IMR-90 (cell line): ENCODE data around the gene TMEM145. TPM values are rescaled to one million over a fixed set of nuclear protein-coding genes. Genes with fewer than 3 reads are reported as not detected.
A peak's percentile ranks its signal among the peaks of the same experiment; 100 is the strongest.

ENCODE experiments used
- ATAC-seq: fragments of 200-7000 bp; cut with Tn5 transposase; 2 replicates; pipeline ENCODE4 v1.9.1; 2020; ENCODE audit warnings: low read depth, mild to moderate bottlenecking, moderate library complexity
- BruUV-seq: library from RNA; stranded (reverse); fragments of 400-500 nt; replicated peaks from 2 replicates; lab custom pipeline; 2021; lab: Mats Ljungman, UMichigan
- CTCF ChIA-PET: fragments of 300-600 bp; formaldehyde crosslinking; extraction: SDS; loops from one replicate; lab custom pipeline; 2021; ENCODE audit warnings: antibody characterized with exemption; lab: Yijun Ruan, JAX
- POLR2A ChIA-PET: fragments of 300-600 bp; sonication (Branson Sonifier 250); formaldehyde crosslinking; loops from one replicate; lab custom pipeline; 2022; ENCODE audit warnings: antibody characterized with exemption; ENCODE audit not compliant: unreplicated experiment; lab: Charles Lee
- DNase-seq: peaks from one replicate; pipeline ENCODE4 v3.0.0; 2013
- H2AFZ ChIP-seq: replicated peaks from 2 replicates; pipeline ENCODE3; 2013; ENCODE audit warnings: low read length, mild to moderate bottlenecking; ENCODE audit not compliant: poor library complexity
- H2AK5ac ChIP-seq: 2 replicates; pipeline ENCODE4 v1.6.1; 2013; ENCODE audit warnings: low read depth, low read length, inconsistent platforms
- H2AK9ac ChIP-seq: replicated peaks from 2 replicates; pipeline ENCODE3; 2013; ENCODE audit warnings: mild to moderate bottlenecking, low read depth, low read length, moderate library complexity; ENCODE audit not compliant: poor library complexity
- H2BK120ac ChIP-seq: 2 replicates; pipeline ENCODE4 v1.6.1; 2013; ENCODE audit warnings: low read depth, low read length, inconsistent platforms
- H2BK15ac ChIP-seq: 3 replicates; pipeline ENCODE4 v1.6.1; 2013; ENCODE audit warnings: low read depth, low read length, inconsistent platforms
- H2BK20ac ChIP-seq: 2 replicates; pipeline ENCODE4 v1.6.1; 2013; ENCODE audit warnings: low read depth, mild to moderate bottlenecking, inconsistent platforms, low read length, moderate library complexity
- H2BK5ac ChIP-seq: 2 replicates; pipeline ENCODE4 v1.6.1; 2013; ENCODE audit warnings: mild to moderate bottlenecking, low read depth, low read length, inconsistent platforms; ENCODE audit not compliant: poor library complexity, severe bottlenecking
- H3K14ac ChIP-seq: replicated peaks from 2 replicates; pipeline ENCODE4 v1.6.1; 2013; ENCODE audit warnings: low read depth, low read length, inconsistent platforms
- H3K18ac ChIP-seq: 2 replicates; pipeline ENCODE4 v1.6.1; 2013; ENCODE audit warnings: low read depth, low read length, control low read depth
- H3K23ac ChIP-seq: 2 replicates; pipeline ENCODE4 v1.6.1; 2013; ENCODE audit warnings: low read depth, low read length, inconsistent platforms
- H3K27ac ChIP-seq: 2 replicates; pipeline ENCODE4 v1.5.1; 2013; ENCODE audit warnings: mild to moderate bottlenecking, control low read depth, low read length; ENCODE audit not compliant: insufficient read depth
- H3K27me3 ChIP-seq: 2 replicates; pipeline ENCODE4 v1.6.1; 2013; ENCODE audit warnings: low read length; ENCODE audit not compliant: control insufficient read depth, insufficient read depth
- H3K36me3 ChIP-seq: 2 replicates; pipeline ENCODE4 v1.6.1; 2013; ENCODE audit warnings: low read length, mixed read lengths; ENCODE audit not compliant: control insufficient read depth, insufficient read depth
- H3K4ac ChIP-seq: 2 replicates; pipeline ENCODE4 v1.6.1; 2013; ENCODE audit warnings: low read depth, low read length, inconsistent platforms
- H3K4me1 ChIP-seq: 2 replicates; pipeline ENCODE4 v1.6.1; 2013; ENCODE audit warnings: low read length, mixed read lengths; ENCODE audit not compliant: control insufficient read depth, insufficient read depth
- H3K4me2 ChIP-seq: 2 replicates; pipeline ENCODE4 v1.6.1; 2013; ENCODE audit warnings: low read depth, mild to moderate bottlenecking, control low read depth, low read length, moderate library complexity
- H3K4me3 ChIP-seq: 2 replicates; pipeline ENCODE4 v1.5.1; 2013; ENCODE audit warnings: low read depth, mild to moderate bottlenecking, control low read depth, low read length, moderate library complexity; ENCODE audit not compliant: insufficient read depth
- H3K56ac ChIP-seq: 2 replicates; pipeline ENCODE4 v1.6.1; 2013; ENCODE audit warnings: low read length, inconsistent platforms; ENCODE audit not compliant: insufficient read depth; ENCODE audit errors: extremely low read depth
- H3K79me1 ChIP-seq, 2 experiments: 2 replicates each; pipeline ENCODE4 v1.6.1; 2013; ENCODE audit warnings: low read length in 2 of 2, inconsistent platforms in 1 of 2, low read depth in 1 of 2
- H3K9ac ChIP-seq: 2 replicates; pipeline ENCODE4 v1.6.1; 2013; ENCODE audit warnings: low read depth, low read length, control low read depth
- H3K9me1 ChIP-seq: 2 replicates; pipeline ENCODE4 v1.6.1; 2013; ENCODE audit warnings: low read length, inconsistent platforms; ENCODE audit not compliant: insufficient read depth
- H3K9me3 ChIP-seq: 2 replicates; pipeline ENCODE4 v1.6.1; 2013; ENCODE audit warnings: low read length; ENCODE audit not compliant: control insufficient read depth, insufficient read depth
- H4K20me1 ChIP-seq: 2 replicates; pipeline ENCODE4 v1.6.1; 2013; ENCODE audit warnings: low read length, inconsistent platforms; ENCODE audit not compliant: insufficient read depth
- H4K5ac ChIP-seq: 2 replicates; pipeline ENCODE4 v1.6.1; 2013; ENCODE audit warnings: mild to moderate bottlenecking, low read depth, low read length, control low read depth
- H4K8ac ChIP-seq, 2 experiments: 2 replicates each; pipeline ENCODE4 v1.6.1; 2013; ENCODE audit warnings: low read depth in 2 of 2, low read length in 2 of 2, control low read depth in 1 of 2, inconsistent platforms in 1 of 2
- H4K91ac ChIP-seq: 2 replicates; pipeline ENCODE4 v1.6.1; 2013; ENCODE audit warnings: low read depth, low read length, inconsistent platforms; ENCODE audit not compliant: insufficient read depth
- BHLHE40 ChIP-seq: fragments of 150-350 bp; IDR thresholded peaks from 2 replicates; pipeline ENCODE4 v1.6.1; 2016; ENCODE audit warnings: mild to moderate bottlenecking, low read depth, low read length
- CEBPB ChIP-seq: IDR thresholded peaks from 2 replicates; pipeline ENCODE4 v1.6.1; 2012; ENCODE audit warnings: low read depth, low read length, improper control_type of control experiment
- CHD1 ChIP-seq: IDR thresholded peaks from 2 replicates; pipeline ENCODE4 v1.6.1; 2012; ENCODE audit warnings: low read depth, low read length, improper control_type of control experiment
- FOS ChIP-seq: fragments of 150-350 bp; IDR thresholded peaks from 2 replicates; pipeline ENCODE4 v1.6.1; 2016; ENCODE audit warnings: low read depth, low read length
- MAFK ChIP-seq: IDR thresholded peaks from 2 replicates; pipeline ENCODE4 v1.6.1; 2012; ENCODE audit warnings: low read depth, low read length, improper control_type of control experiment
- MAZ ChIP-seq: IDR thresholded peaks from 2 replicates; pipeline ENCODE4 v1.6.1; 2012; ENCODE audit warnings: low read depth, mild to moderate bottlenecking, low read length, improper control_type of control experiment, moderate library complexity, borderline replicate concordance
- MXI1 ChIP-seq: IDR thresholded peaks from 2 replicates; pipeline ENCODE4 v1.6.1; 2012; ENCODE audit warnings: low read depth, mild to moderate bottlenecking, low read length, moderate library complexity, borderline replicate concordance
- NFE2L2 ChIP-seq: fragments of 150-350 bp; IDR thresholded peaks from 2 replicates; pipeline ENCODE4 v1.6.1; 2016; ENCODE audit warnings: low read depth, mild to moderate bottlenecking, low read length
- POLR2A ChIP-seq: IDR thresholded peaks from 2 replicates; pipeline ENCODE4 v1.6.1; 2012; ENCODE audit warnings: mild to moderate bottlenecking, low read depth, low read length
- RCOR1 ChIP-seq: IDR thresholded peaks from 2 replicates; pipeline ENCODE4 v1.6.1; 2012; ENCODE audit warnings: mild to moderate bottlenecking, low read length, improper control_type of control experiment; ENCODE audit not compliant: insufficient replicate concordance
- RFX5 ChIP-seq: IDR thresholded peaks from 2 replicates; pipeline ENCODE4 v1.8.0; 2012; ENCODE audit warnings: low read depth, mild to moderate bottlenecking, low read length, moderate library complexity
- SMC3 ChIP-seq: fragments of 150-350 bp; IDR thresholded peaks from 2 replicates; pipeline ENCODE4 v1.6.1; 2016; ENCODE audit warnings: low read depth, mild to moderate bottlenecking, antibody characterized with exemption, low read length, moderate library complexity
- WGBS, 2 experiments: methylation state at CpG; one replicate each; pipeline versions ENCODE4 v1.1.5 to v1.1.7; 2013; ENCODE audit warnings: missing lambda C conversion rate in 2 of 2; ENCODE audit not compliant: insufficient read length in 1 of 2; ENCODE audit errors: extremely low coverage in 2 of 2; 5-methylcytosine and 5-hydroxymethylcytosine counted together
- dilution Hi-C: fragments of 300-500 bp; cut with HindIII; formaldehyde crosslinking; loops from one replicate; pipeline ENCODE4 v1.14.3; 2018; ENCODE audit warnings: low sequenced_read_pairs; ENCODE audit not compliant: unreplicated experiment
- in situ Hi-C: fragments of 300-500 bp; cut with MboI; formaldehyde crosslinking; loops from 3 replicates; pipeline ENCODE4 v1.14.3; 2019; ENCODE audit warnings: low sequenced_read_pairs, inconsistent platforms, mixed read lengths
- intact Hi-C: fragments of 100-400 bp; cut with micrococcal nuclease; formaldehyde crosslinking; loops from 2 replicates; pipeline ENCODE4 v1.10.0; 2022
- polyA plus RNA-seq, 3 experiments: library from polyadenylated mRNA; depleted of rRNA; stranded (reverse); fragments of >200 nt; gene quantifications; 2 replicates each; pipeline ENCODE4 v1.2.3, GENCODE V29; 2012; ENCODE audit warnings: low replicate concordance in 1 of 3
- total RNA-seq: library from RNA; depleted of rRNA; stranded (reverse); fragments of >200 nt; gene quantifications from 2 replicates; pipeline ENCODE4 v1.2.3, GENCODE V29; 2012
- TF ChIP-seq, protein P1 (sequence below): conservative IDR thresholded peaks from 2 replicates; pipeline ENCODE4 v1.5.1; 2012; ENCODE audit warnings: mild to moderate bottlenecking, low read depth, low read length, improper control_type of control experiment
- TF ChIP-seq, protein P2 (sequence below): fragments of 150-350 bp; IDR thresholded peaks from 2 replicates; pipeline ENCODE4 v1.6.1; 2016; ENCODE audit warnings: low read depth, mild to moderate bottlenecking, low read length, moderate library complexity, borderline replicate concordance

Gene TMEM145
- total and polyA plus RNA-seq, 2 of the 4 experiments (the other 2 are of a cell fraction): under 0.01 to 0.41 TPM

DNA sequence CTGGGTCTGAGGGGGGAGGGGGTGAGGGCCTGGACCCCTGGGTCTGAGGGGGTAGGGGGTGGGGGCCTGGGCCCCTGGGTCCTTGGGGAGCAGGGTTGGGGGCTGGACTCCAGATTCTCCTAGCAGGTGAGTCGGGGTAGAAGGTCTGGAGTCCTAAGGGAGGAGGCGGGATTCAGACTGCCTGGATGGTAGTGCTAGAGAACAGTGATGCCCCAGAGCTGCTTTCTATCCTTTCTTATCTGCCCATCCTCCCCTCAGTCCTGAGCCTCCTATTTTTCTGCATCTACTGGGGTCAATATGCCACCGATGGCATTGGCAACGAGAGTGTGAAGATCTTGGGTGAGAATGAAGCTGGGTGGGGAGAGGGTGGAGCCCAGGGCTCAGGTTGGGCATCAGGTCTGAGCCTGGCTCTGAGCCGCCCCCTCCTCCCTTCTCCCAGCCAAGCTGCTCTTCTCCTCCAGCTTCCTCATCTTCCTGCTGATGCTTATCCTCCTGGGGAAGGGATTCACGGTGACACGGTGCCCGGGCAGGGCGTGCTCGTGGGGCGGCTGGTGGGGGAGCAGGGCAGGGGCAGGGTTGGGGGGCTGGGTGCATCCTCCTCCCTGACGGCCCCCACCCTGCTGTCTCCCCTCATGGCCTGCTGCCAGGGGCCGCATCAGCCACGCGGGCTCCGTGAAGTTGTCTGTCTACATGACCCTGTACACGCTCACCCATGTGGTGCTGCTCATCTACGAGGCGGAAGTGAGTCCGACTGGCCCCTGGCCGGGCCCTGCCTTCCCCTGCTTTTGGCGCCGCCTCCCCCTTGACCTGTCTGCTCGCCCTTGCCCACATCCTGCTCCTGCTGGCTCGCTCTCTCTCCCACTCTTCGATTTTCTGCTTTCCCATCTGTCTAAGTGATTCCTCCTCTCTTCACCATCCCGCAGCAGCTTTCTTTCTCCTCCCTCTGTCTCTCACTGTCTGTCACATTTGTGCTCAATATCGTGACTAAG lies 3.4 kb downstream of the TMEM145 start:
- Histone ChIP-seq H3K36me3 (no peaks in the 10 kb centered on the region), H3K79me1 (no peaks in the 10 kb centered on the region), H2BK20ac (no peak overlapping the region), H3K4ac (no peak overlapping the region; the same call in 1 of the 2 replicates), H4K20me1 (no peaks in the 10 kb centered on the region; the same call in 1 of the 2 replicates), H2BK5ac (no peak overlapping the region), H2AFZ (peak overlapping the region; percentile 85), H3K27ac (no peak overlapping the region), H3K9me3 (no peaks in the 10 kb centered on the region), H2BK120ac (no peak overlapping the region), H3K4me2 (peak overlapping the region; percentile 22; the same call in 1 of the 2 replicates), H3K14ac (no peak overlapping the region; the same call in 1 of the 2 replicates), H3K56ac (no peak overlapping the region), H4K91ac (no peak overlapping the region), H3K9me1 (peaks cover 10% of the 10 kb centered on the region), H2AK9ac (peak overlapping the region; percentile 9), H2BK15ac (no peak overlapping the region), H3K9ac (peak overlapping the region; percentile 10; the same call in 1 of the 2 replicates), H3K4me3 (no peak overlapping the region), H4K5ac (no peak overlapping the region), H3K27me3 (peaks cover 23% of the 10 kb centered on the region), H3K18ac (no peak overlapping the region), H3K4me1 (peaks cover 3% of the 10 kb centered on the region), H3K23ac (peak overlapping the region; percentile 82), H2AK5ac (no peak overlapping the region), H4K8ac (peak overlapping the region in 1 of 2 experiments; percentile 2; a peak in 2 of 4 replicates)
- 12% methylated on average over 13 of the region's 28 CpGs; no CpG with 5 or more reads in 1 of the 2 experiments for WGBS, 2 experiments
- ChIA-PET POLR2A (no interaction called here), CTCF (no interaction called here)
- DNase-seq (peak; percentile 21), ATAC-seq (no peak)
- no TSS peak for BruUV-seq
- in situ Hi-C loops (no loop called here), intact Hi-C loops (no loop called here), dilution Hi-C loops (no loop called here)
- TF ChIP-seq BHLHE40 (no peak), POLR2A (no peak), SMC3 (no peak), MAFK (no peak), CHD1 (no peak), CEBPB (no peak), RCOR1 (no peak), MXI1 (no peak), RFX5 (no peak), MAZ (no peak), NFE2L2 (no peak), FOS (no peak)
- TF ChIP-seq, protein P1, sequence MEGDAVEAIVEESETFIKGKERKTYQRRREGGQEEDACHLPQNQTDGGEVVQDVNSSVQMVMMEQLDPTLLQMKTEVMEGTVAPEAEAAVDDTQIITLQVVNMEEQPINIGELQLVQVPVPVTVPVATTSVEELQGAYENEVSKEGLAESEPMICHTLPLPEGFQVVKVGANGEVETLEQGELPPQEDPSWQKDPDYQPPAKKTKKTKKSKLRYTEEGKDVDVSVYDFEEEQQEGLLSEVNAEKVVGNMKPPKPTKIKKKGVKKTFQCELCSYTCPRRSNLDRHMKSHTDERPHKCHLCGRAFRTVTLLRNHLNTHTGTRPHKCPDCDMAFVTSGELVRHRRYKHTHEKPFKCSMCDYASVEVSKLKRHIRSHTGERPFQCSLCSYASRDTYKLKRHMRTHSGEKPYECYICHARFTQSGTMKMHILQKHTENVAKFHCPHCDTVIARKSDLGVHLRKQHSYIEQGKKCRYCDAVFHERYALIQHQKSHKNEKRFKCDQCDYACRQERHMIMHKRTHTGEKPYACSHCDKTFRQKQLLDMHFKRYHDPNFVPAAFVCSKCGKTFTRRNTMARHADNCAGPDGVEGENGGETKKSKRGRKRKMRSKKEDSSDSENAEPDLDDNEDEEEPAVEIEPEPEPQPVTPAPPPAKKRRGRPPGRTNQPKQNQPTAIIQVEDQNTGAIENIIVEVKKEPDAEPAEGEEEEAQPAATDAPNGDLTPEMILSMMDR: no peak
- TF ChIP-seq, protein P2, sequence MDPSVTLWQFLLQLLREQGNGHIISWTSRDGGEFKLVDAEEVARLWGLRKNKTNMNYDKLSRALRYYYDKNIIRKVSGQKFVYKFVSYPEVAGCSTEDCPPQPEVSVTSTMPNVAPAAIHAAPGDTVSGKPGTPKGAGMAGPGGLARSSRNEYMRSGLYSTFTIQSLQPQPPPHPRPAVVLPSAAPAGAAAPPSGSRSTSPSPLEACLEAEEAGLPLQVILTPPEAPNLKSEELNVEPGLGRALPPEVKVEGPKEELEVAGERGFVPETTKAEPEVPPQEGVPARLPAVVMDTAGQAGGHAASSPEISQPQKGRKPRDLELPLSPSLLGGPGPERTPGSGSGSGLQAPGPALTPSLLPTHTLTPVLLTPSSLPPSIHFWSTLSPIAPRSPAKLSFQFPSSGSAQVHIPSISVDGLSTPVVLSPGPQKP: no peak
